Transverse colon (tissue), 4 donors: ENCODE measurements around the gene TTC16.

Source experiments
- POLR2A ChIP-seq: fragments of 450-650 bp; IDR thresholded peaks from one replicate; pipeline ENCODE4 v1.6.1; 2016; ENCODE audit warnings: antibody characterized with exemption, mild to moderate bottlenecking, moderate library complexity
- POLR2AphosphoS5 ChIP-seq, 3 donors: sonication (generic); formaldehyde crosslinking; IDR thresholded peaks; one replicate each; pipeline ENCODE4 v1.6.1; 2016; ENCODE audit warnings: antibody characterized with exemption in 3 of 3
- TF ChIP-seq, protein P1 (sequence below), 5 experiments: fragments of 200-600 bp in 3 of 5; fragments of 450-650 bp in 2 of 5; sonication (generic) in 3 of 5; IDR thresholded peaks; 1 replicate in 2 of 5; 2 replicates in 3 of 5; pipeline ENCODE4 v1.5.1; 2016 to 2017; ENCODE audit warnings: antibody characterized with exemption in 5 of 5, inconsistent platforms in 3 of 5, mild to moderate bottlenecking in 2 of 5, moderate library complexity in 1 of 5

DNA sequence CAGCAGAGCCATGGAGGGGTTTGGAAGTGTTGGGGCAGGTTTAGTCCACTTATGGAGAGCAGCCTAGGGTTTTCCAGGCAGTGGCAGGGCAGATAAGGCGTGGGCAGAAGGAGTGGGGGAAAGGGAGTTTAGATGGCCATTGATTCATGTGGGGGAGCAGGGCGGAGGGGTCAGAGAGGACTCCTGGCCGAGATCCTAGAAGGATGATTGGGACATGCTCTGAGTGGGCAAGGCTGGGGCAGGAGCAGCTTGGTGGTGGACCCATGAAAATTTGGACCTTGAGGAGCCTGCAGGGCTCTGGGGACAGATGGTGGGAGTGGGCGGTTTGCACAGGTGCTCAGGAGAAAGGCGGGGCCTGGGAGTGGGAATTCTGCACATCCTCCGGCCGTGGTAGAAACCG is 37.3 kb downstream of the TTC16 start:
- TF ChIP-seq, protein P1, sequence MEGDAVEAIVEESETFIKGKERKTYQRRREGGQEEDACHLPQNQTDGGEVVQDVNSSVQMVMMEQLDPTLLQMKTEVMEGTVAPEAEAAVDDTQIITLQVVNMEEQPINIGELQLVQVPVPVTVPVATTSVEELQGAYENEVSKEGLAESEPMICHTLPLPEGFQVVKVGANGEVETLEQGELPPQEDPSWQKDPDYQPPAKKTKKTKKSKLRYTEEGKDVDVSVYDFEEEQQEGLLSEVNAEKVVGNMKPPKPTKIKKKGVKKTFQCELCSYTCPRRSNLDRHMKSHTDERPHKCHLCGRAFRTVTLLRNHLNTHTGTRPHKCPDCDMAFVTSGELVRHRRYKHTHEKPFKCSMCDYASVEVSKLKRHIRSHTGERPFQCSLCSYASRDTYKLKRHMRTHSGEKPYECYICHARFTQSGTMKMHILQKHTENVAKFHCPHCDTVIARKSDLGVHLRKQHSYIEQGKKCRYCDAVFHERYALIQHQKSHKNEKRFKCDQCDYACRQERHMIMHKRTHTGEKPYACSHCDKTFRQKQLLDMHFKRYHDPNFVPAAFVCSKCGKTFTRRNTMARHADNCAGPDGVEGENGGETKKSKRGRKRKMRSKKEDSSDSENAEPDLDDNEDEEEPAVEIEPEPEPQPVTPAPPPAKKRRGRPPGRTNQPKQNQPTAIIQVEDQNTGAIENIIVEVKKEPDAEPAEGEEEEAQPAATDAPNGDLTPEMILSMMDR (IDR thresholded peaks at IDR 0.05), result no peak
- TF ChIP-seq POLR2A (no peak), POLR2AphosphoS5 (IDR thresholded peaks at IDR 0.05) (no peak)
